A172 (cell line): Measurements from ENCODE around the gene CAMK2D. TPM values are rescaled to one million over a fixed set of nuclear protein-coding genes. Genes with fewer than 3 reads are reported as not detected.

Source experiments
- total RNA-seq: library from RNA; depleted of rRNA; stranded (reverse); fragments of >200 nt; shearing (Covaris generic); gene quantifications from 2 replicates; pipeline ENCODE4 v1.2.3, GENCODE V29; 2014; rRNA removed

CAMK2D gene
- total RNA-seq, 1 experiment from 2014 or later = 31.2 TPM

Other genes with a start within 250 kb of the CAMK2D start
- 6.5 and 8.8 TPM in 2 replicates for gene ARSJ, start 217.9 kb upstream of the CAMK2D start, total RNA-seq